K562 (cell line): ENCODE data around the gene TIA1. TPM values are rescaled to one million over a fixed set of nuclear protein-coding genes. Genes with fewer than 3 reads are reported as not detected.

Source experiments
- ARID3B ChIP-seq: fragments of 250-450 bp; sonication (Bioruptor Pico); IDR thresholded peaks from 2 replicates; pipeline ENCODE4 v1.4.0; 2020; ENCODE audit warnings: borderline replicate concordance
- ARID4B ChIP-seq: sonication (generic); formaldehyde crosslinking; IDR thresholded peaks from 2 replicates; pipeline ENCODE4 v1.8.0; 2022; ENCODE audit warnings: mild to moderate bottlenecking, missing genetic modification reagents
- DLX4 ChIP-seq: fragments of 250-450 bp; sonication (Bioruptor Pico); IDR thresholded peaks from 2 replicates; pipeline ENCODE4 v1.6.1; 2021; ENCODE audit warnings: mild to moderate bottlenecking
- GABPB1 ChIP-seq: sonication (generic); formaldehyde crosslinking; IDR thresholded peaks from 2 replicates; pipeline ENCODE4 v1.8.0; 2022; ENCODE audit warnings: mild to moderate bottlenecking, missing genetic modification reagents
- HNRNPH1 ChIP-seq: fragments of 200-400 bp; formaldehyde crosslinking; optimal IDR thresholded peaks from 2 replicates; pipeline ENCODE3; 2017; ENCODE audit warnings: low read depth, mild to moderate bottlenecking, low read length, moderate library complexity
- KDM4B ChIP-seq, 2 experiments: fragments of 450-650 bp in 1 of 2; sonication (generic) in 1 of 2; IDR thresholded peaks; 2 replicates each; pipeline ENCODE4 v1.6.1; 2016 to 2017; ENCODE audit warnings: borderline replicate concordance in 2 of 2, antibody characterized with exemption in 1 of 2, low read depth in 1 of 2, mild to moderate bottlenecking in 1 of 2
- MAFK ChIP-seq: IDR thresholded peaks from 2 replicates; pipeline ENCODE4 v1.6.1; 2011; ENCODE audit warnings: low read length, improper control_type of control experiment
- PKNOX1 ChIP-seq: fragments of 450-650 bp; IDR thresholded peaks from 2 replicates; pipeline ENCODE4 v1.6.1; 2016
- POLR2B ChIP-seq: fragments of 450-650 bp; IDR thresholded peaks from 2 replicates; pipeline ENCODE4 v1.6.1; 2018; ENCODE audit warnings: low read depth; ENCODE audit not compliant: partially characterized antibody
- PTRF ChIP-seq: fragments of 450-650 bp; IDR thresholded peaks from 2 replicates; pipeline ENCODE4 v1.6.1; 2016; ENCODE audit warnings: mild to moderate bottlenecking, missing genetic modification characterization, missing compliant biosample characterization
- RAD21 ChIP-seq, 2 experiments: fragments of 250-450 bp in 1 of 2; fragments of 450-650 bp in 1 of 2; sonication (Bioruptor Pico) in 1 of 2; formaldehyde crosslinking in 1 of 2; IDR thresholded peaks in 1 of 2; conservative IDR thresholded peaks in 1 of 2; 2 replicates each; pipeline versions ENCODE4 v1.4.0 to v1.8.0; 2020 to 2022; ENCODE audit warnings: mild to moderate bottlenecking in 2 of 2, moderate library complexity in 1 of 2
- RBBP5 ChIP-seq: fragments of 200-600 bp; sonication (generic); IDR thresholded peaks from 2 replicates; pipeline ENCODE4 v1.6.1; 2012; ENCODE audit warnings: borderline replicate concordance, mild to moderate bottlenecking, low read length, control low read depth, inconsistent platforms; ENCODE audit not compliant: insufficient read depth, poor library complexity, severe bottlenecking
- SAFB2 ChIP-seq: fragments of 200-400 bp; formaldehyde crosslinking; IDR thresholded peaks from 2 replicates; pipeline ENCODE4 v1.6.1; 2018; ENCODE audit warnings: borderline replicate concordance, low read length, low read depth, moderate library complexity; ENCODE audit not compliant: severe bottlenecking
- TAF7 ChIP-seq: fragments of 450-650 bp; IDR thresholded peaks from 2 replicates; pipeline ENCODE4 v1.6.1; 2016; ENCODE audit warnings: missing genetic modification characterization, missing compliant biosample characterization
- TCF3 ChIP-seq: sonication (generic); formaldehyde crosslinking; IDR thresholded peaks from 2 replicates; pipeline ENCODE4 v1.4.0; 2020; ENCODE audit warnings: mild to moderate bottlenecking, missing genetic modification reagents
- XRCC3 ChIP-seq: fragments of 450-650 bp; IDR thresholded peaks from 2 replicates; pipeline ENCODE4 v1.6.1; 2017; ENCODE audit warnings: mild to moderate bottlenecking, moderate library complexity
- ZNF121 ChIP-seq: sonication (generic); formaldehyde crosslinking; conservative IDR thresholded peaks from 2 replicates; pipeline ENCODE4 v1.8.0; 2022; ENCODE audit warnings: missing genetic modification reagents
- ZNF23 ChIP-seq: fragments of 250-450 bp; sonication (Bioruptor Pico); IDR thresholded peaks from 2 replicates; pipeline ENCODE4 v1.4.0; 2020; ENCODE audit warnings: mild to moderate bottlenecking
- ZNF77 ChIP-seq: fragments of 250-450 bp; sonication (Bioruptor Pico); IDR thresholded peaks from 2 replicates; pipeline ENCODE4 v1.5.0; 2020
- ZZZ3 ChIP-seq: fragments of 450-650 bp; IDR thresholded peaks from 2 replicates; pipeline ENCODE4 v1.6.1; 2016; ENCODE audit warnings: antibody characterized with exemption, mild to moderate bottlenecking, moderate library complexity
- polyA plus RNA-seq, 8 experiments: library from polyadenylated mRNA; depleted of rRNA in 4 of 8; stranded (reverse) in 5 of 8; unstranded in 3 of 8; fragments of >200 nt; fragmentation: Nextera tagmentation in 2 of 8; fragmentation: Illumina TruSeq in 1 of 8; extraction: Ambion mirVana in 2 of 8; extraction: Trizol in 1 of 8; gene quantifications; 2 replicates each; pipeline versions ENCODE4 v1.2.1 to v1.2.3, GENCODE V29; 2011 to 2014; ENCODE audit warnings: inconsistent platforms in 1 of 8, missing spikeins in 1 of 8
- total RNA-seq, 7 experiments: library from RNA; depleted of rRNA in 6 of 7; stranded (reverse); fragments of >200 nt in 6 of 7; fragmentation: Illumina TruSeq in 2 of 7; extraction: Trizol in 2 of 7; gene quantifications; 2 replicates each; pipeline versions ENCODE4 v1.2.1 to v1.2.3, GENCODE V29; 2011 to 2021; ENCODE audit warnings: low replicate concordance in 1 of 7

The TIA1 gene
- total and polyA plus RNA-seq, 9 of the 15 experiments (the other 6 are each of a cell fraction or from before 2014, with no cell fraction given): 25.3 to 129 (median 79.6) TPM

GRCh38 chr2:70190418-70191243 lies 57.8 kb downstream of the TIA1 start, which contains the start of gene C2orf42 (continued):
- TF ChIP-seq SAFB2: no peak
- peak; percentile 93 for TF ChIP-seq POLR2B
- 0 out of 2 replicates have a peak, but pooled peaks have one; percentile 11 for TF ChIP-seq ZNF121 (CRISPR knock-in tag)
- TF ChIP-seq RBBP5: peak; percentile 90
- TF ChIP-seq PTRF: no peak
- no peak for TF ChIP-seq ZNF23 (CRISPR knock-in tag)
- TF ChIP-seq XRCC3: no peak
- TF ChIP-seq KDM4B (IDR thresholded peaks at IDR 0.05; ENCODE audit: borderline replicate concordance in 2 of 2, low read depth in 1 of 2): peak in 1 of 2 experiments; percentile 16; a peak in 1 of 4 replicates
- TF ChIP-seq TAF7 (tag): peak; percentile 77
- TF ChIP-seq TCF3 (CRISPR knock-in tag): peak; percentile 16; the same call in 1 of the 2 replicates
- TF ChIP-seq HNRNPH1: no peak
- peak; percentile 90 for TF ChIP-seq ZZZ3
- peak; percentile 7 to 26; a peak in 3 of 4 replicates for TF ChIP-seq RAD21 (CRISPR knock-in tag; conservative IDR thresholded peaks at IDR 0.05 in 1 of 2, IDR thresholded peaks at IDR 0.05 in 1 of 2)
- no peak for TF ChIP-seq MAFK
- TF ChIP-seq ARID4B (CRISPR knock-in tag): peak; percentile 50; the same call in 1 of the 2 replicates
- no peak for TF ChIP-seq ARID3B (CRISPR knock-in tag)
- TF ChIP-seq ZNF77 (CRISPR knock-in tag): no peak
- TF ChIP-seq PKNOX1: peak; percentile 36; the same call in 1 of the 2 replicates
- peak; percentile 97 for TF ChIP-seq GABPB1
- no peak for TF ChIP-seq DLX4 (CRISPR knock-in tag)
